H1 (cell line): ENCODE results near the gene CPLANE2. TPM values are rescaled to one million over a fixed set of nuclear protein-coding genes. Genes with fewer than 3 reads are reported as not detected.
A peak's percentile ranks its signal among the peaks of the same experiment; 100 is the strongest.

ENCODE experiments used
- CTCF ChIA-PET: fragments of 300-600 bp; sonication (Branson Sonifier 250); formaldehyde crosslinking; loops from one replicate; lab custom pipeline; 2021; ENCODE audit not compliant: partially characterized antibody; lab: Charles Lee
- POLR2A ChIA-PET: fragments of 300-600 bp; sonication (Branson Sonifier 250); formaldehyde crosslinking; loops from one replicate; lab custom pipeline; 2021; ENCODE audit warnings: inconsistent platforms; ENCODE audit not compliant: partially characterized antibody; lab: Charles Lee
- DNase-seq, 2 experiments: peaks; one replicate each; pipeline versions ENCODE4 v3.0.0 to v3.0.0-alpha.2; 2010 to 2022; ENCODE audit warnings: low spot score in 2 of 2, low read depth in 1 of 2, mixed read lengths in 1 of 2
- FAIRE-seq: peaks from 2 replicates; lab custom pipeline; 2011; peaks lifted over from hg19 to GRCh38; lab: Jason Lieb, UNC
- H2AFZ ChIP-seq: 2 replicates; pipeline ENCODE4 v1.8.1; 2012; ENCODE audit warnings: low read length, inconsistent platforms
- H2AK5ac ChIP-seq: 2 replicates; pipeline ENCODE4 v1.6.1; 2013; ENCODE audit warnings: low read depth, low read length
- H2BK120ac ChIP-seq: replicated peaks from 2 replicates; pipeline ENCODE3; 2013; ENCODE audit warnings: low read depth, low read length, inconsistent platforms
- H2BK12ac ChIP-seq: 2 replicates; pipeline ENCODE4 v1.6.1; 2013; ENCODE audit warnings: low read depth, low read length
- H2BK15ac ChIP-seq: 2 replicates; pipeline ENCODE4 v1.6.1; 2013; ENCODE audit warnings: low read length
- H2BK20ac ChIP-seq: 2 replicates; pipeline ENCODE4 v1.6.1; 2013; ENCODE audit warnings: low read length
- H2BK5ac ChIP-seq: 2 replicates; pipeline ENCODE4 v1.6.1; 2013; ENCODE audit warnings: low read depth, low read length
- H3K14ac ChIP-seq: 2 replicates; pipeline ENCODE4 v1.6.1; 2013; ENCODE audit warnings: inconsistent platforms; ENCODE audit not compliant: insufficient read length
- H3K18ac ChIP-seq: 2 replicates; pipeline ENCODE4 v1.6.1; 2013; ENCODE audit warnings: low read length; ENCODE audit errors: extremely low read depth
- H3K23ac ChIP-seq: 2 replicates; pipeline ENCODE4 v1.6.1; 2013; ENCODE audit warnings: inconsistent platforms; ENCODE audit not compliant: insufficient read length
- H3K23me2 ChIP-seq: 2 replicates; pipeline ENCODE4 v1.6.1; 2013; ENCODE audit warnings: low read depth, low read length
- H3K27ac ChIP-seq: 2 replicates; pipeline ENCODE4 v1.6.1; 2011; ENCODE audit warnings: low read depth, low read length, inconsistent platforms
- H3K27me3 ChIP-seq, 4 experiments: replicated peaks in 1 of 4; 1 replicate in 1 of 4; 2 replicates in 3 of 4; pipeline versions ENCODE4 v1.6.1 to v1.8.1; 2011 to 2013; ENCODE audit warnings: low read length in 3 of 4, mild to moderate bottlenecking in 3 of 4, inconsistent platforms in 2 of 4, mixed read lengths in 2 of 4, moderate library complexity in 1 of 4; ENCODE audit not compliant: control insufficient read depth in 3 of 4, insufficient read depth in 3 of 4; ENCODE audit errors: extremely low read depth in 1 of 4
- H3K36me3 ChIP-seq, 4 experiments: 2 replicates each; pipeline versions ENCODE4 v1.6.1 to v1.8.1; 2011 to 2013; ENCODE audit warnings: mild to moderate bottlenecking in 4 of 4, low read length in 3 of 4, moderate library complexity in 2 of 4, control low read depth in 1 of 4, inconsistent platforms in 1 of 4; ENCODE audit not compliant: insufficient read depth in 4 of 4, control insufficient read depth in 2 of 4
- H3K4ac ChIP-seq: replicated peaks from 2 replicates; pipeline ENCODE3; 2013; ENCODE audit warnings: low read length, low read depth, mixed read lengths, inconsistent platforms; ENCODE audit not compliant: insufficient read length
- H3K4me1 ChIP-seq, 4 experiments: replicated peaks in 1 of 4; 1 replicate in 1 of 4; 2 replicates in 3 of 4; pipeline versions ENCODE4 v1.6.1 to v1.8.1; 2011 to 2013; ENCODE audit warnings: low read length in 3 of 4, inconsistent platforms in 2 of 4, mixed read lengths in 1 of 4; ENCODE audit not compliant: insufficient read depth in 4 of 4, control insufficient read depth in 3 of 4
- H3K4me2 ChIP-seq, 2 experiments: 2 replicates each; pipeline versions ENCODE4 v1.6.1 to v1.8.1; 2011 to 2013; ENCODE audit warnings: low read depth in 2 of 2, low read length in 2 of 2, control low read depth in 1 of 2, inconsistent platforms in 1 of 2, mild to moderate bottlenecking in 1 of 2; ENCODE audit not compliant: insufficient read depth in 1 of 2
- H3K4me3 ChIP-seq, 4 experiments: fragments of 200-600, 300-600 bp in 1 of 4; sonication (generic), shearing (Covaris generic), sonication (Bioruptor Twin) in 1 of 4; 2 replicates each; pipeline versions ENCODE4 v1.5.1 to v1.8.1; 2011 to 2016; ENCODE audit warnings: low read length in 4 of 4, low read depth in 3 of 4, control low read depth in 2 of 4, inconsistent platforms in 2 of 4, mild to moderate bottlenecking in 2 of 4, mixed read lengths in 1 of 4, moderate library complexity in 1 of 4; ENCODE audit not compliant: insufficient read depth in 2 of 4; ENCODE audit errors: extremely low read depth in 1 of 4
- H3K56ac ChIP-seq: replicated peaks from 2 replicates; pipeline ENCODE3; 2013; ENCODE audit warnings: low read depth, mild to moderate bottlenecking, mixed read lengths, low read length, inconsistent platforms; ENCODE audit not compliant: insufficient read length
- H3K79me1 ChIP-seq: 2 replicates; pipeline ENCODE4 v1.6.1; 2013; ENCODE audit warnings: low read depth, low read length, control low read depth
- H3K79me2 ChIP-seq, 2 experiments: 2 replicates each; pipeline versions ENCODE4 v1.6.1 to v1.8.1; 2012 to 2013; ENCODE audit warnings: low read length in 2 of 2, mild to moderate bottlenecking in 2 of 2, inconsistent platforms in 1 of 2; ENCODE audit not compliant: insufficient read depth in 2 of 2, control insufficient read depth in 1 of 2
- H3K9ac ChIP-seq, 4 experiments: replicated peaks in 1 of 4; 1 replicate in 1 of 4; 2 replicates in 3 of 4; pipeline versions ENCODE4 v1.6.1 to v1.8.1; 2011 to 2013; ENCODE audit warnings: low read depth in 3 of 4, low read length in 3 of 4, control low read depth in 2 of 4, mild to moderate bottlenecking in 2 of 4, moderate library complexity in 2 of 4, inconsistent platforms in 1 of 4; ENCODE audit errors: extremely low read depth in 1 of 4
- H3K9me3 ChIP-seq, 2 experiments: 2 replicates each; pipeline versions ENCODE4 v1.6.1 to v1.8.1; 2012 to 2013; ENCODE audit warnings: mild to moderate bottlenecking in 2 of 2, moderate library complexity in 2 of 2, control low read depth in 1 of 2, inconsistent platforms in 1 of 2, low read depth in 1 of 2, low read length in 1 of 2, mixed read lengths in 1 of 2; ENCODE audit not compliant: insufficient read depth in 2 of 2
- H4K20me1 ChIP-seq, 2 experiments: replicated peaks in 1 of 2; 2 replicates each; pipeline versions ENCODE3 to v1.8.1; 2011 to 2013; ENCODE audit warnings: inconsistent platforms in 2 of 2, low read length in 2 of 2, mild to moderate bottlenecking in 1 of 2; ENCODE audit not compliant: insufficient read depth in 2 of 2, control insufficient read depth in 1 of 2
- H4K5ac ChIP-seq: 2 replicates; pipeline ENCODE4 v1.6.1; 2013; ENCODE audit warnings: low read length, low read depth, mixed read lengths, inconsistent platforms; ENCODE audit not compliant: insufficient read length
- H4K8ac ChIP-seq: 2 replicates; pipeline ENCODE4 v1.8.0; 2013; ENCODE audit warnings: mild to moderate bottlenecking, moderate library complexity, low read length, inconsistent platforms; ENCODE audit not compliant: insufficient read depth; ENCODE audit errors: extremely low read depth
- H4K91ac ChIP-seq: replicated peaks from 2 replicates; pipeline ENCODE3; 2013; ENCODE audit warnings: low read length, mixed read lengths, inconsistent platforms; ENCODE audit not compliant: insufficient read length
- ASH2L ChIP-seq: fragments of 200-600, 300-600 bp; sonication (generic); IDR thresholded peaks from one replicate; pipeline ENCODE4 v1.7.1; 2017; ENCODE audit warnings: low read length
- ATF3 ChIP-seq: IDR thresholded peaks from 2 replicates; pipeline ENCODE4 v1.6.1; 2011; ENCODE audit warnings: low read depth, mild to moderate bottlenecking, low read length; ENCODE audit not compliant: insufficient read depth
- KDM4A ChIP-seq: IDR thresholded peaks from one replicate; pipeline ENCODE4 v1.7.1; 2012; ENCODE audit warnings: low read depth, mild to moderate bottlenecking, moderate library complexity, low read length, inconsistent platforms; ENCODE audit not compliant: severe bottlenecking
- MAX ChIP-seq: IDR thresholded peaks from 2 replicates; pipeline ENCODE4 v1.6.1; 2012; ENCODE audit warnings: inconsistent platforms
- POLR2AphosphoS5 ChIP-seq: IDR thresholded peaks from 2 replicates; pipeline ENCODE4 v1.6.1; 2011; ENCODE audit warnings: low read depth, low read length
- SIN3A ChIP-seq, 2 experiments: IDR thresholded peaks in 1 of 2; conservative IDR thresholded peaks in 1 of 2; 2 replicates each; pipeline ENCODE4 v1.6.1; 2011 to 2012; ENCODE audit warnings: low read length in 2 of 2, improper control_type of control experiment in 1 of 2, low read depth in 1 of 2, mild to moderate bottlenecking in 1 of 2
- SP1 ChIP-seq: IDR thresholded peaks from 2 replicates; pipeline ENCODE4 v1.6.1; 2011; ENCODE audit warnings: low read depth, low read length
- TCF12 ChIP-seq: IDR thresholded peaks from 2 replicates; pipeline ENCODE4 v1.6.1; 2011; ENCODE audit warnings: low read depth, mild to moderate bottlenecking, low read length
- WGBS, 2 experiments: shearing (Covaris generic) in 1 of 2; methylation state at CpG; one replicate each; pipeline versions ENCODE4 v1.1.6 to v1.1.7; 2013 to 2015; ENCODE audit warnings: low lambda C conversion rate in 2 of 2, mixed read lengths in 2 of 2, inconsistent platforms in 1 of 2, low coverage in 1 of 2, missing lambda C conversion rate in 1 of 2; ENCODE audit not compliant: insufficient replicate concordance in 2 of 2, insufficient coverage in 1 of 2, insufficient read length in 1 of 2; ENCODE audit errors: extremely low coverage in 1 of 2, missing lambda C conversion rate in 1 of 2; 5-methylcytosine and 5-hydroxymethylcytosine counted together
- polyA plus RNA-seq, 7 experiments: library from polyadenylated mRNA; depleted of rRNA in 3 of 7; stranded (reverse) in 5 of 7; unstranded in 2 of 7; fragments of >200 nt in 5 of 7; fragments of 200-250 nt in 2 of 7; gene quantifications; 1 replicate in 5 of 7; 2 replicates in 1 of 7; 4 replicates in 1 of 7; pipeline versions ENCODE4 v1.2.1 to v1.2.3, GENCODE V29; 2011 to 2013; ENCODE audit warnings: missing spikeins in 2 of 7, mixed read lengths in 2 of 7
- total RNA-seq: library from RNA; stranded (reverse); fragmentation: NEBNext Ultra II Directional; extraction: Animal tissue kit (Norgen Biotek cat#: 25700); gene quantifications from 2 replicates; pipeline ENCODE4 v1.2.1, GENCODE V29; 2021
- TF ChIP-seq, protein P1 (sequence below): IDR thresholded peaks from 2 replicates; pipeline ENCODE4 v1.6.1; 2012; ENCODE audit warnings: low read length, inconsistent platforms

CPLANE2 gene
- total and polyA plus RNA-seq, 2 of the 8 experiments (the other 6 are each of a cell fraction or from before 2014, with no cell fraction given): 2.3 to 2.5 TPM

DNA sequence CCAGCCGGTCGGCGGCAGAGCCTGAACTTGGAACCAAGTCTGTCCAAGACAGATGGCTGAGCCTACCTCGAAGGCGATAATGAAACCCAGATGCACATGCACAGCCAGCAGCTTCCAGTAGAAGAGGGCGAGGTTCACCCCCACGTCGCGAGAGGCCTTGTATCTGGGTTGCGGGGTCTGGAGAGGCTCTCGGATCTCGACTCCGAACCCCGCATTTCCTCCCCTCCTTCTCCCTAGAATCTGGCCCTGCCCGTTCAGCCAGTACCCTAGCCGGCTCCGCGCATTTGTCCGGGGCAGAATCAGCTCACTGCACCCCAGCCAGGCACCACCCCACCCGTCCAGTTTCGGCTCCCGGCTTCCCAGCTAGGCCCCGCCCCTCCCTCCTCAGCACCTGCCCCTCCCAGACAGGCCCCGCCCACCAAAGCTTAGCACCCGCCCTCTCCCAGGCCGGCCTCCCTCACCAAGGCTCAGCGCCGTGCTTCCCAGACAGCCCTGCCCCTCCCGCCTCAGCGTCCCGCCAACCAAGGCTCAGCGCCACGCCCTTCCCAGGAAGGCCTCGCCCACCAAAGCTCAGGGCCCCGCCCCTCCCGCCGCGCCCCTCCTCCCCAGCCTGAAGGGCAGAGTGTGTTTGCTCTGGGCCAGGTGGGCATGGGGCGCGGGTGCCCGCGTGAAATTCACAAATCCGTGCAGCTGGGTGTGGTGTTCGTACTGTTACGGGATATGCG lies 19.8 kb downstream of the CPLANE2 start:
- DNase-seq: peak; percentile 93 to 98
- Histone ChIP-seq H2BK20ac (no peak overlapping the region), H3K79me1 (no peaks in the 10 kb centered on the region), H3K27ac (no peak overlapping the region), H3K9ac (no peak overlapping the region), H4K20me1 (peaks cover 0 to 6% of the 10 kb centered on the region in 2 experiments), H2AFZ (peak overlapping the region; percentile 47; the same call in 1 of the 2 replicates), H3K23ac (no peak overlapping the region), H3K14ac (no peak overlapping the region), H2BK12ac (peak overlapping the region; percentile 18; the same call in 1 of the 2 replicates), H3K4ac (no peak overlapping the region), H3K27me3 (peaks cover 0 to 14% (median 6%) of the 10 kb centered on the region in 4 experiments; a peak in 5 of 7 replicates), H4K8ac (no peak overlapping the region), H2BK5ac (no peak overlapping the region), H3K56ac (no peak overlapping the region), H3K36me3 (no peaks in the 10 kb centered on the region), H3K23me2 (peaks cover 27% of the 10 kb centered on the region), H3K79me2 (peaks cover 0 to under 1% of the 10 kb centered on the region in 2 experiments; a peak in 1 of 4 replicates), H4K5ac (no peak overlapping the region), H3K4me1 (peaks cover 6 to 23% (median 19%) of the 10 kb centered on the region in 4 experiments), H3K9me3 (no peaks in the 10 kb centered on the region), H3K18ac (no peak overlapping the region; the same call in 1 of the 2 replicates), H3K4me3 (peak overlapping the region; percentile 24 to 62 (median 54); a peak in 7 of 8 replicates), H2BK15ac (peak overlapping the region; percentile 46; the same call in 1 of the 2 replicates), H4K91ac (no peak overlapping the region), H2AK5ac (no peak overlapping the region), H3K4me2 (peak overlapping the region; percentile 90 to 95), H2BK120ac (no peak overlapping the region)
- ChIA-PET CTCF (interaction anchor here (0.7 to 2.6 kb wide), 8 partner anchors 9 to 209 kb away, joined by 3 to 13 read pairs (median 6); no protein-coding TSS in a partner anchor), POLR2A (interaction anchor here (1.0 to 4.5 kb wide), 5 partner anchors 10 to 21 kb away, joined by 3 to 26 read pairs (median 4); no protein-coding TSS in a partner anchor)
- TF ChIP-seq POLR2AphosphoS5 (no peak), KDM4A (peak; percentile 27), SIN3A (conservative IDR thresholded peaks at IDR 0.05 in 1 of 2, IDR thresholded peaks at IDR 0.05 in 1 of 2; ENCODE audit: low read depth in 1 of 2, low read length in 2 of 2) (no peak; a peak in 1 of 4 replicates), ATF3 (no peak), TCF12 (no peak), SP1 (peak; percentile 24; the same call in 1 of the 2 replicates), MAX (no peak), ASH2L (no peak)
- TF ChIP-seq, protein P1, sequence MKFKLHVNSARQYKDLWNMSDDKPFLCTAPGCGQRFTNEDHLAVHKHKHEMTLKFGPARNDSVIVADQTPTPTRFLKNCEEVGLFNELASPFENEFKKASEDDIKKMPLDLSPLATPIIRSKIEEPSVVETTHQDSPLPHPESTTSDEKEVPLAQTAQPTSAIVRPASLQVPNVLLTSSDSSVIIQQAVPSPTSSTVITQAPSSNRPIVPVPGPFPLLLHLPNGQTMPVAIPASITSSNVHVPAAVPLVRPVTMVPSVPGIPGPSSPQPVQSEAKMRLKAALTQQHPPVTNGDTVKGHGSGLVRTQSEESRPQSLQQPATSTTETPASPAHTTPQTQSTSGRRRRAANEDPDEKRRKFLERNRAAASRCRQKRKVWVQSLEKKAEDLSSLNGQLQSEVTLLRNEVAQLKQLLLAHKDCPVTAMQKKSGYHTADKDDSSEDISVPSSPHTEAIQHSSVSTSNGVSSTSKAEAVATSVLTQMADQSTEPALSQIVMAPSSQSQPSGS: no peak
- WGBS, 2 experiments: 11% methylated on average over 21 of the region's 46 CpGs; no CpG with 5 or more reads in 1 of the 2 experiments
- FAIRE-seq: no peak
